ENCODE results near the gene HMG20B.

HMG20B gene

GRCh38 chr19:3620817-3621547, 48.2 kb downstream of the HMG20B start:
- DNase-seq (ENCODE audit: low read depth in 3 of 3) = no peak

GRCh38 chr19:3621689-3622088, 48.9 kb downstream of the HMG20B start:
- no peak for DNase-seq (ENCODE audit: low read depth in 3 of 3)

GRCh38 chr19:3622224-3622623, 49.5 kb downstream of the HMG20B start:
- no peak for DNase-seq (ENCODE audit: low read depth in 3 of 3)

- no peak for DNase-seq (ENCODE audit: low read depth in 3 of 3)
Measured at GRCh38 chr19:3623716-3624115, 51.0 kb downstream of the HMG20B start.

GRCh38 chr19:3625996-3626472, 53.3 kb downstream of the HMG20B start:
- no peak for DNase-seq (ENCODE audit: low read depth in 3 of 3)

GRCh38 chr19:3626473-3627350, 54.0 kb downstream of the HMG20B start, which contains the start of gene CACTIN:
Gene CACTIN (minus strand): TSS chr19:3626790. CDS start chr19:3626762, 28 bp downstream.
- peak; percentile 97 to 99 (median 98) for DNase-seq (ENCODE audit: low read depth in 3 of 3)

GRCh38 chr19:3627351-3627723, 54.6 kb downstream of the HMG20B start:
- DNase-seq (ENCODE audit: low read depth in 3 of 3) = no peak

Measured in stimulated activated CD4-positive, alpha-beta T cell treated with anti-CD3 and anti-CD28 coated beads, TNF-alpha, amount 100 ng/mL, for 24 hours (primary cell).